Neural progenitor cell (in vitro differentiated cells): ENCODE data around the gene SLC12A9.

Source experiments
- EZH2phosphoT487 ChIP-seq: fragments of 200-600 bp; sonication (generic); IDR thresholded peaks from 2 replicates; pipeline ENCODE4 v1.6.1; 2017; ENCODE audit warnings: antibody characterized with exemption
- TF ChIP-seq, protein P1 (sequence below): fragments of 200-600 bp; sonication (generic); IDR thresholded peaks from 2 replicates; pipeline ENCODE4 v1.5.1; 2017; ENCODE audit warnings: antibody characterized with exemption, mild to moderate bottlenecking

DNA sequence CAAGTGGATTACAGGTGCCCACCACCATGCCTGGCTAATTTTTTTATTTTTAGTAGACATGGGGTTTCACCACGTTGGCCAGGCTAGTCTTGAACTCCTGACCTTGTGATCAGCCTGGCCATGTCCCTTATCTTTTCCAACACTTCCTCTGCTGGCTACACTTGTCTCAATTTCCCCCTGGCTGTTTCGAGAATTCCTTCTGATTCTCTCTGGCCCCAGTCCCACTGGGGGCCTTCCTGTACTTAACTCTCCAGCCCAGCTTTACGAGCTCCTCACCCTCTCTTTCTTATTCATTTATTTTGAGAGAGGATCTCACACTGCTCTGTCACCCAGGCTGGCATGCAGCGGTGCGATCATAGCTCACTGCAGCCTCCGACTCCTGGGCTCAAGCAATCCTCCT, 33.7 kb upstream of the SLC12A9 start:
- TF ChIP-seq, protein P1, sequence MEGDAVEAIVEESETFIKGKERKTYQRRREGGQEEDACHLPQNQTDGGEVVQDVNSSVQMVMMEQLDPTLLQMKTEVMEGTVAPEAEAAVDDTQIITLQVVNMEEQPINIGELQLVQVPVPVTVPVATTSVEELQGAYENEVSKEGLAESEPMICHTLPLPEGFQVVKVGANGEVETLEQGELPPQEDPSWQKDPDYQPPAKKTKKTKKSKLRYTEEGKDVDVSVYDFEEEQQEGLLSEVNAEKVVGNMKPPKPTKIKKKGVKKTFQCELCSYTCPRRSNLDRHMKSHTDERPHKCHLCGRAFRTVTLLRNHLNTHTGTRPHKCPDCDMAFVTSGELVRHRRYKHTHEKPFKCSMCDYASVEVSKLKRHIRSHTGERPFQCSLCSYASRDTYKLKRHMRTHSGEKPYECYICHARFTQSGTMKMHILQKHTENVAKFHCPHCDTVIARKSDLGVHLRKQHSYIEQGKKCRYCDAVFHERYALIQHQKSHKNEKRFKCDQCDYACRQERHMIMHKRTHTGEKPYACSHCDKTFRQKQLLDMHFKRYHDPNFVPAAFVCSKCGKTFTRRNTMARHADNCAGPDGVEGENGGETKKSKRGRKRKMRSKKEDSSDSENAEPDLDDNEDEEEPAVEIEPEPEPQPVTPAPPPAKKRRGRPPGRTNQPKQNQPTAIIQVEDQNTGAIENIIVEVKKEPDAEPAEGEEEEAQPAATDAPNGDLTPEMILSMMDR: no peak
- TF ChIP-seq EZH2phosphoT487: no peak
